Measurements from ENCODE around the gene ASB18.

GRCh38 chr2:236273126-236273525, 8.9 kb upstream of the ASB18 start:
- no peak for TF ChIP-seq CTCF (optimal IDR thresholded peaks at IDR 0.05 in 1 of 3, IDR thresholded peaks at IDR 0.05 in 1 of 3, conservative IDR thresholded peaks at IDR 0.05 in 1 of 3; ENCODE audit: extremely low read depth in 1 of 3, insufficient read depth in 2 of 3, low read length in 3 of 3)
- TF ChIP-seq EZH2 (IDR thresholded peaks at IDR 0.05; ENCODE audit: low read length), result no peak

Measured in keratinocyte (primary cell).